HepG2 (cell line): Measurements from ENCODE around the gene MAGI1. TPM values are rescaled to one million over a fixed set of nuclear protein-coding genes. Genes with fewer than 3 reads are reported as not detected.

Source experiments
- ATAC-seq: fragments of 200-7000 bp; cut with Tn5 transposase; 3 replicates; pipeline ENCODE4 v1.9.1; 2020; ENCODE audit warnings: mild to moderate bottlenecking, moderate library complexity
- BruUV-seq: library from RNA; stranded (reverse); fragments of 400-500 nt; replicated peaks from 2 replicates; lab custom pipeline; 2021; lab: Mats Ljungman, UMichigan
- CTCF ChIA-PET: fragments of 300-600 bp; formaldehyde crosslinking; extraction: SDS; loops from one replicate; lab custom pipeline; 2021; ENCODE audit warnings: low total read pairs, inconsistent platforms, low intra/inter-chr PET ratio; lab: Yijun Ruan, JAX
- POLR2A ChIA-PET: fragments of 350-600 bp; sonication (Branson Sonifier 250); formaldehyde crosslinking; loops from one replicate; lab custom pipeline; 2020; ENCODE audit warnings: antibody characterized with exemption, inconsistent platforms; lab: Yijun Ruan, JAX
- DNase-seq: peaks from one replicate; pipeline ENCODE4 v3.0.0-alpha.2; 2015; ENCODE audit warnings: low spot score
- FAIRE-seq: peaks from 3 replicates; lab custom pipeline; 2011; peaks lifted over from hg19 to GRCh38; lab: Jason Lieb, UNC
- H2AFZ ChIP-seq: one replicate; pipeline ENCODE4 v1.6.1; 2011; ENCODE audit warnings: low read length, inconsistent platforms
- H3K27ac ChIP-seq: fragments of 300-600 bp; 3 replicates; pipeline ENCODE4 v1.8.0; 2011; ENCODE audit warnings: mixed run types, mild to moderate bottlenecking, mixed read lengths, low read length, inconsistent platforms; ENCODE audit not compliant: insufficient read depth; ENCODE audit errors: extremely low read length
- H3K27me3 ChIP-seq, 2 experiments: fragments of 200-600 bp in 1 of 2; 2 replicates in 1 of 2; 3 replicates in 1 of 2; pipeline versions ENCODE4 v1.6.0 to v1.8.0; 2011; ENCODE audit warnings: low read length in 2 of 2, mild to moderate bottlenecking in 2 of 2, moderate library complexity in 2 of 2, inconsistent platforms in 1 of 2; ENCODE audit not compliant: insufficient read depth in 2 of 2, control insufficient read depth in 1 of 2
- H3K36me3 ChIP-seq, 2 experiments: fragments of 200-600 bp in 1 of 2; replicated peaks in 1 of 2; 2 replicates in 1 of 2; 3 replicates in 1 of 2; pipeline versions ENCODE4 v1.5.1 to v1.8.0; 2011; ENCODE audit warnings: low read length in 2 of 2, inconsistent platforms in 1 of 2; ENCODE audit not compliant: insufficient read depth in 2 of 2, control insufficient read depth in 1 of 2
- H3K4me1 ChIP-seq: 2 replicates; pipeline ENCODE4 v1.5.1; 2012; ENCODE audit warnings: low read length, inconsistent platforms; ENCODE audit not compliant: insufficient read depth
- H3K4me2 ChIP-seq: 2 replicates; pipeline ENCODE4 v1.6.0; 2011; ENCODE audit warnings: low read depth, low read length, inconsistent platforms
- H3K4me3 ChIP-seq, 3 experiments: fragments of 200-600 bp in 1 of 3; sonication (generic), shearing (Covaris generic) in 1 of 3; replicated peaks in 1 of 3; 2 replicates each; pipeline ENCODE4 v1.5.1; 2011 to 2016; ENCODE audit warnings: low read length in 3 of 3, inconsistent platforms in 2 of 3, low read depth in 2 of 3, mild to moderate bottlenecking in 2 of 3, control low read depth in 1 of 3, mixed read lengths in 1 of 3; ENCODE audit not compliant: insufficient read depth in 1 of 3
- H3K79me2 ChIP-seq: one replicate; pipeline ENCODE4 v1.6.1; 2011; ENCODE audit warnings: low read length, inconsistent platforms; ENCODE audit not compliant: insufficient read depth
- H3K9ac ChIP-seq: 2 replicates; pipeline ENCODE4 v1.6.0; 2011; ENCODE audit warnings: mild to moderate bottlenecking, low read depth, low read length, inconsistent platforms; ENCODE audit not compliant: insufficient read depth
- H3K9me3 ChIP-seq: 2 replicates; pipeline ENCODE4 v1.5.1; 2012; ENCODE audit warnings: mild to moderate bottlenecking, low read length
- H4K20me1 ChIP-seq: 2 replicates; pipeline ENCODE4 v1.6.0; 2011; ENCODE audit warnings: inconsistent platforms, mild to moderate bottlenecking, low read length, moderate library complexity; ENCODE audit not compliant: insufficient read depth
- CCDC6 ChIP-seq: sonication (generic); formaldehyde crosslinking; IDR thresholded peaks from 2 replicates; pipeline ENCODE4 v1.8.1; 2022; ENCODE audit warnings: mild to moderate bottlenecking, missing genetic modification reagents, moderate library complexity
- CHD4 ChIP-seq: fragments of 200-600 bp; sonication (generic); IDR thresholded peaks from 2 replicates; pipeline ENCODE4 v1.7.0; 2017; ENCODE audit warnings: mild to moderate bottlenecking, low read length, borderline replicate concordance
- DDIT3 ChIP-seq: sonication (generic); formaldehyde crosslinking; IDR thresholded peaks from 2 replicates; pipeline ENCODE4 v1.4.0; 2020; ENCODE audit warnings: mild to moderate bottlenecking, missing genetic modification reagents
- PHB2 ChIP-seq: fragments of 450-650 bp; IDR thresholded peaks from 2 replicates; pipeline ENCODE4 v1.6.1; 2018; ENCODE audit not compliant: partially characterized antibody
- PRMT3 ChIP-seq: sonication (generic); formaldehyde crosslinking; IDR thresholded peaks from 2 replicates; pipeline ENCODE4 v1.8.1; 2022; ENCODE audit warnings: low read depth, mild to moderate bottlenecking, moderate library complexity, missing genetic modification reagents, borderline replicate concordance
- SKIL ChIP-seq: sonication (generic); formaldehyde crosslinking; IDR thresholded peaks from 2 replicates; pipeline ENCODE4 v1.8.0; 2022; ENCODE audit warnings: missing genetic modification reagents, mild to moderate bottlenecking, moderate library complexity, borderline replicate concordance
- ZSCAN25 ChIP-seq: sonication (generic); formaldehyde crosslinking; IDR thresholded peaks from 2 replicates; pipeline ENCODE4 v1.8.0; 2022; ENCODE audit warnings: mild to moderate bottlenecking, missing genetic modification reagents
- WGBS: methylation state at CpG from one replicate; pipeline ENCODE4 v1.1.6; 2017; ENCODE audit warnings: low lambda C conversion rate; 5-methylcytosine and 5-hydroxymethylcytosine counted together
- in situ Hi-C: cut with HindIII; loops from 2 replicates; pipeline ENCODE4 v1.10.0; 2017; ENCODE audit warnings: low pct_unique_long_range_greater_than_20kb; ENCODE audit not compliant: extremely low pct_ligation_motif_present
- intact Hi-C: fragments of 100-400 bp; cut with micrococcal nuclease; formaldehyde crosslinking; loops from one replicate; pipeline ENCODE4 v1.10.0; 2022; ENCODE audit not compliant: unreplicated experiment
- polyA plus RNA-seq, 8 experiments: library from polyadenylated mRNA; depleted of rRNA in 3 of 8; stranded (reverse) in 7 of 8; unstranded in 1 of 8; fragments of >200 nt; fragmentation: Illumina TruSeq in 4 of 8; extraction: Trizol in 4 of 8; gene quantifications; 2 replicates each; pipeline versions ENCODE4 v1.2.1 to v1.2.3, GENCODE V29; 2011 to 2016; ENCODE audit warnings: low read depth in 4 of 8, missing spikeins in 1 of 8, mixed read lengths in 1 of 8; ENCODE audit not compliant: insufficient read depth in 1 of 8
- total RNA-seq, 5 experiments: library from RNA; depleted of rRNA; stranded (reverse); fragments of >200 nt; fragmentation: Illumina TruSeq; extraction: Trizol; gene quantifications; 2 replicates each; pipeline ENCODE4 v1.2.3, GENCODE V29; 2016; ENCODE audit warnings: low read depth in 1 of 5
- TF ChIP-seq, protein P1 (sequence below): sonication (generic); formaldehyde crosslinking; IDR thresholded peaks from 2 replicates; pipeline ENCODE4 v1.8.1; 2022; ENCODE audit warnings: low read depth, mild to moderate bottlenecking, missing genetic modification reagents

MAGI1 gene
- total and polyA plus RNA-seq, 2 of the 13 experiments (the other 11 are each of a cell fraction or from before 2014, with no cell fraction given): 22.2 to 26.0 TPM

GRCh38 chr3:65604863-65605526, 433.7 kb downstream of the MAGI1 start (continued):
- TF ChIP-seq PHB2 (no peak), ZSCAN25 (CRISPR knock-in tag) (no peak), CCDC6 (CRISPR knock-in tag) (no peak), DDIT3 (CRISPR knock-in tag) (no peak), CHD4 (no peak), SKIL (CRISPR knock-in tag) (no peak)

- Histone ChIP-seq H3K4me3 (no peak overlapping the region), H3K9me3 (no peaks in the 10 kb centered on the region), H3K27ac (no peak overlapping the region), H3K4me2 (no peak overlapping the region), H3K79me2 (peaks cover 3% of the 10 kb centered on the region), H4K20me1 (peaks cover 6% of the 10 kb centered on the region), H3K36me3 (0 out of 5 replicates have a peak, but pooled peaks cover 0 to 5% of the 10 kb centered on the region in 2 experiments), H3K9ac (no peak overlapping the region), H3K27me3 (no peaks in the 10 kb centered on the region), H3K4me1 (no peaks in the 10 kb centered on the region), H2AFZ (no peak overlapping the region)
- TF ChIP-seq PRMT3 (CRISPR knock-in tag): no peak
- TF ChIP-seq, protein P1, sequence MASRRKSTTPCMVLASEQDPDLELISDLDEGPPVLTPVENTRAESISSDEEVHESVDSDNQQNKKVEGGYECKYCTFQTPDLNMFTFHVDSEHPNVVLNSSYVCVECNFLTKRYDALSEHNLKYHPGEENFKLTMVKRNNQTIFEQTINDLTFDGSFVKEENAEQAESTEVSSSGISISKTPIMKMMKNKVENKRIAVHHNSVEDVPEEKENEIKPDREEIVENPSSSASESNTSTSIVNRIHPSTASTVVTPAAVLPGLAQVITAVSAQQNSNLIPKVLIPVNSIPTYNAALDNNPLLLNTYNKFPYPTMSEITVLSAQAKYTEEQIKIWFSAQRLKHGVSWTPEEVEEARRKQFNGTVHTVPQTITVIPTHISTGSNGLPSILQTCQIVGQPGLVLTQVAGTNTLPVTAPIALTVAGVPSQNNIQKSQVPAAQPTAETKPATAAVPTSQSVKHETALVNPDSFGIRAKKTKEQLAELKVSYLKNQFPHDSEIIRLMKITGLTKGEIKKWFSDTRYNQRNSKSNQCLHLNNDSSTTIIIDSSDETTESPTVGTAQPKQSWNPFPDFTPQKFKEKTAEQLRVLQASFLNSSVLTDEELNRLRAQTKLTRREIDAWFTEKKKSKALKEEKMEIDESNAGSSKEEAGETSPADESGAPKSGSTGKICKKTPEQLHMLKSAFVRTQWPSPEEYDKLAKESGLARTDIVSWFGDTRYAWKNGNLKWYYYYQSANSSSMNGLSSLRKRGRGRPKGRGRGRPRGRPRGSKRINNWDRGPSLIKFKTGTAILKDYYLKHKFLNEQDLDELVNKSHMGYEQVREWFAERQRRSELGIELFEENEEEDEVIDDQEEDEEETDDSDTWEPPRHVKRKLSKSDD (CRISPR knock-in tag): no peak
- no peak for ATAC-seq
- no peak for FAIRE-seq
- POLR2A ChIA-PET: no interaction called here
- no peak for DNase-seq
- no TSS peak for BruUV-seq
- CTCF ChIA-PET: no interaction called here
- WGBS: 98% methylated on average over 4 of the region's 4 CpGs
- intact Hi-C loops: no loop called here
- in situ Hi-C loops: no loop called here
Observed at GRCh38 chr3:65603631-65604030, 435.1 kb downstream of the MAGI1 start.
